ENCODE data around the gene SLC2A9. TPM values are rescaled to one million over a fixed set of nuclear protein-coding genes. Genes with fewer than 3 reads are reported as not detected.

Gene SLC2A9
- total RNA-seq, 2 donors from 2014 or later = 1.6 to 8.6 TPM

GRCh38 chr4:9916937-9917336 lies 104.4 kb downstream of the SLC2A9 start:
- no peak overlapping the region for H3K27ac ChIP-seq
- no peak for ATAC-seq
- TF ChIP-seq POLR2A (IDR thresholded peaks at IDR 0.05) = no peak
- TF ChIP-seq CTCF (IDR thresholded peaks at IDR 0.05) = no peak
- no peaks in the 10 kb centered on the region for H3K36me3 ChIP-seq (replicated peaks in 1 of 2; ENCODE audit: insufficient read depth in 1 of 2, low read depth in 2 of 2)
- intact Hi-C loops (cut with DNase I) = no loop called here
- H3K27me3 ChIP-seq = no peaks in the 10 kb centered on the region
- no peaks in the 10 kb centered on the region for H3K4me1 ChIP-seq
- no peaks in the 10 kb centered on the region for H3K9me3 ChIP-seq
- 63 to 84% methylated on average over 3 of the region's 3 CpGs for WGBS, 2 donors
- no peak overlapping the region for H3K4me3 ChIP-seq
- DNase-seq = no peak

GRCh38 chr4:9916346-9916745 lies 105.0 kb downstream of the SLC2A9 start:
- 26 to 28% methylated on average over 1 of the region's 1 CpG for WGBS, 2 donors
- no peak for ATAC-seq
- Histone ChIP-seq H3K27ac (no peak overlapping the region), H3K4me3 (no peak overlapping the region), H3K36me3 (replicated peaks in 1 of 2; ENCODE audit: insufficient read depth in 1 of 2, low read depth in 2 of 2) (no peaks in the 10 kb centered on the region), H3K27me3 (no peaks in the 10 kb centered on the region), H3K9me3 (no peaks in the 10 kb centered on the region), H3K4me1 (no peaks in the 10 kb centered on the region)
- intact Hi-C loops (cut with DNase I) = no loop called here
- TF ChIP-seq POLR2A (IDR thresholded peaks at IDR 0.05) (no peak), CTCF (IDR thresholded peaks at IDR 0.05) (no peak)
- no peak for DNase-seq

GRCh38 chr4:9913846-9914245 lies 107.5 kb downstream of the SLC2A9 start:
- 55 to 71% methylated on average over 3 of the region's 3 CpGs for WGBS, 2 donors

GRCh38 chr4:9906996-9907395 lies 114.3 kb downstream of the SLC2A9 start:
- Histone ChIP-seq H3K27ac (no peak overlapping the region), H3K27me3 (no peaks in the 10 kb centered on the region), H3K9me3 (no peaks in the 10 kb centered on the region), H3K36me3 (replicated peaks in 1 of 2; ENCODE audit: insufficient read depth in 1 of 2, low read depth in 2 of 2) (no peaks in the 10 kb centered on the region), H3K4me1 (no peaks in the 10 kb centered on the region), H3K4me3 (no peak overlapping the region)
- DNase-seq (no peak), ATAC-seq (no peak)
- 80 to 89% methylated on average over 1 of the region's 1 CpG for WGBS, 2 donors
- intact Hi-C loops (cut with DNase I) = no loop called here
- TF ChIP-seq CTCF (IDR thresholded peaks at IDR 0.05) (no peak), POLR2A (IDR thresholded peaks at IDR 0.05) (no peak)

More at GRCh38 chr4:9913846-9914245, 107.5 kb downstream of the SLC2A9 start:
- H3K27ac ChIP-seq = no peak overlapping the region
- no peak for TF ChIP-seq CTCF (IDR thresholded peaks at IDR 0.05)
- TF ChIP-seq POLR2A (IDR thresholded peaks at IDR 0.05) = no peak
- H3K9me3 ChIP-seq = no peaks in the 10 kb centered on the region
- no peaks in the 10 kb centered on the region for H3K36me3 ChIP-seq (replicated peaks in 1 of 2; ENCODE audit: insufficient read depth in 1 of 2, low read depth in 2 of 2)
- no peaks in the 10 kb centered on the region for H3K27me3 ChIP-seq
- intact Hi-C loops (cut with DNase I) = no loop called here
- ATAC-seq (no peak), DNase-seq (no peak)
- no peaks in the 10 kb centered on the region for H3K4me1 ChIP-seq
- no peak overlapping the region for H3K4me3 ChIP-seq

GRCh38 chr4:9904976-9905587 lies 116.2 kb downstream of the SLC2A9 start:
- H3K36me3 ChIP-seq (replicated peaks in 1 of 2; ENCODE audit: insufficient read depth in 1 of 2, low read depth in 2 of 2) = no peaks in the 10 kb centered on the region
- intact Hi-C loops (cut with DNase I) = no loop called here
- ATAC-seq (no peak), DNase-seq (no peak)
- no peak overlapping the region for H3K4me3 ChIP-seq
- H3K27ac ChIP-seq = no peak overlapping the region
- TF ChIP-seq CTCF (IDR thresholded peaks at IDR 0.05) (no peak), POLR2A (IDR thresholded peaks at IDR 0.05) (no peak)
- 56 to 61% methylated on average over 4 of the region's 4 CpGs for WGBS, 2 donors
- no peaks in the 10 kb centered on the region for H3K4me1 ChIP-seq
- no peaks in the 10 kb centered on the region for H3K9me3 ChIP-seq
- no peaks in the 10 kb centered on the region for H3K27me3 ChIP-seq
